MM.1S (cell line): Measurements from ENCODE around the gene GOLGA8K.
"Not testable (repeated sequence)": the region's sequence is repeated elsewhere in the genome, so short reads cannot be mapped to it uniquely, and the experiment has no call there.

Experiments used
- DNase-seq: peaks from one replicate; pipeline ENCODE4 v3.0.0-alpha.2; 2015
- H2AFZ ChIP-seq: fragments of 300-600 bp; sonication (generic); 2 replicates; pipeline ENCODE4 v1.6.0; 2016; ENCODE audit warnings: antibody characterized with exemption, low read length
- H3F3A ChIP-seq: fragments of 300-600 bp; sonication (generic); 2 replicates; pipeline ENCODE4 v1.6.1; 2016; ENCODE audit warnings: mild to moderate bottlenecking, antibody characterized with exemption, low read length, moderate library complexity, mixed read lengths; ENCODE audit not compliant: insufficient read depth
- H3K27ac ChIP-seq: fragments of 300-600 bp; sonication (generic); 2 replicates; pipeline ENCODE4 v1.5.1; 2016; ENCODE audit warnings: mild to moderate bottlenecking, low read length
- H3K27me3 ChIP-seq: fragments of 300-600 bp; sonication (generic); replicated peaks from 2 replicates; pipeline ENCODE4 v1.6.0; 2016; ENCODE audit warnings: low read length; ENCODE audit not compliant: insufficient read depth
- H3K36me3 ChIP-seq: fragments of 300-600 bp; sonication (generic); replicated peaks from 2 replicates; pipeline ENCODE4 v1.6.1; 2016; ENCODE audit warnings: mild to moderate bottlenecking, low read length, mixed read lengths; ENCODE audit not compliant: insufficient read depth
- H3K4me1 ChIP-seq: fragments of 300-600 bp; sonication (generic); 2 replicates; pipeline ENCODE4 v1.6.1; 2016; ENCODE audit warnings: low read length, mixed read lengths
- H3K4me2 ChIP-seq: fragments of 300-600 bp; sonication (generic); 2 replicates; pipeline ENCODE4 v1.6.0; 2016; ENCODE audit warnings: low read depth, low read length
- H3K4me3 ChIP-seq: fragments of 300-600 bp; sonication (generic); 2 replicates; pipeline ENCODE4 v1.5.1; 2016; ENCODE audit warnings: low read length, mixed read lengths
- H3K79me2 ChIP-seq: fragments of 300-600 bp; sonication (generic); 2 replicates; pipeline ENCODE4 v1.6.1; 2016; ENCODE audit warnings: mixed run types, low read length, mixed read lengths
- H3K9ac ChIP-seq: fragments of 300-600 bp; sonication (generic); 2 replicates; pipeline ENCODE4 v1.6.1; 2016; ENCODE audit warnings: low read length, mixed read lengths
- H3K9me2 ChIP-seq: fragments of 300-600 bp; sonication (generic); replicated peaks from 2 replicates; pipeline ENCODE4 v1.6.1; 2016; ENCODE audit warnings: mild to moderate bottlenecking, low read length, mixed read lengths; ENCODE audit not compliant: insufficient read depth
- H3K9me3 ChIP-seq: fragments of 300-600 bp; sonication (generic); replicated peaks from 2 replicates; pipeline ENCODE4 v1.6.1; 2016; ENCODE audit warnings: mild to moderate bottlenecking, low read length, mixed read lengths; ENCODE audit not compliant: insufficient read depth
- H4K20me1 ChIP-seq: fragments of 300-600 bp; sonication (generic); 2 replicates; pipeline ENCODE4 v1.6.1; 2016; ENCODE audit warnings: mild to moderate bottlenecking, low read length, moderate library complexity, mixed read lengths; ENCODE audit not compliant: insufficient read depth

The GOLGA8K gene, protein sequence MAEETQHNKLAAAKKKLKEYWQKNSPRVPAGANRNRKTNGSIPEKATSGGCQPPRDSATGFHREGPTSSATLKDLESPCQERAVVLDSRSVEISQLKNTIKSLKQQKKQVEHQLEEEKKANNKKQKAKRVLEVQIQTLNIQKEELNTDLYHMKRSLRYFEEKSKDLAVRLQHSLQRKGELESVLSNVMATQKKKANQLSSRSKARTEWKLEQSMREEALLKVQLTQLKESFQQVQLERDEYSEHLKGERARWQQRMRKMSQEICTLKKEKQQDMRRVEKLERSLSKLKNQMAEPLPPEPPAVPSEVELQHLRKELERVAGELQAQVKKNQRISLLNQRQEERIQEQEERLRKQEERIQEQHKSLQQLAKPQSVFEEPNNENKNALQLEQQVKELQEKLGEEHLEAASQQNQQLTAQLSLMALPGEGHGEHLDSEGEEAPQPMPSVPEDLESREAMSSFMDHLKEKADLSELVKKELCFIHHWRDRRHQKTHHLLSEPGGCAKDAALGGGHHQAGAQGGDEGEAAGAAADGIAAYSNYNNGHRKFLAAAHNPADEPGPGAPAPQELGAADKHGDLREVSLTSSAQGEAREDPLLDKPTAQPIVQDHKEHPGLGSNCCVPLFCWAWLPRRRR

DNA sequence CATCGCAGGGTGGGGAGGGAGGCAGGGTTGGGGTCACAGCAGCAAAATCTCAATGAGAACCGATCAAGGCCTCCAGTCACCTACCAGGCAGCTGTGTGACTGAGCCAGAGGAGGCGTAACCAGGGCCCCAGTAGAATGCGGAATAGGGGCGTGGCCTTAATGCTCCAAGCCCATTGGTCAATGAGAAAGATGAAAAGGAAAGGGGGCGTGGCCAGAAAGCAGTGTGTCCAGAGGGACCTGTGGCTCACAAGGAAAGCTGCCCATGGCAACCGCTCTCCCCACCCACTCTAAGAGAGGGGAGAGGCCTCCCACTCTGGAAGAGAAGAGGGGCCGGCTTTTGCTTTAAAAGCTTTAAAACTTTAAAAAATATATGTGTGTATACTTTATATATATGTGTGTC lies at the start of gene GOLGA8K:
Gene GOLGA8K (minus strand): TSS at position 101 of the 400 bp plus-strand sequence. CDS start 98 bp downstream, at position 3.
- H3K27ac ChIP-seq, H2AFZ ChIP-seq, H3K36me3 ChIP-seq, H3K9me2 ChIP-seq, DNase-seq, H3K27me3 ChIP-seq, H4K20me1 ChIP-seq, H3K4me1 ChIP-seq, H3K9me3 ChIP-seq, H3K79me2 ChIP-seq, H3K4me3 ChIP-seq, H3K9ac ChIP-seq, H3K4me2 ChIP-seq, H3F3A ChIP-seq: not testable (repeated sequence)

DNA sequence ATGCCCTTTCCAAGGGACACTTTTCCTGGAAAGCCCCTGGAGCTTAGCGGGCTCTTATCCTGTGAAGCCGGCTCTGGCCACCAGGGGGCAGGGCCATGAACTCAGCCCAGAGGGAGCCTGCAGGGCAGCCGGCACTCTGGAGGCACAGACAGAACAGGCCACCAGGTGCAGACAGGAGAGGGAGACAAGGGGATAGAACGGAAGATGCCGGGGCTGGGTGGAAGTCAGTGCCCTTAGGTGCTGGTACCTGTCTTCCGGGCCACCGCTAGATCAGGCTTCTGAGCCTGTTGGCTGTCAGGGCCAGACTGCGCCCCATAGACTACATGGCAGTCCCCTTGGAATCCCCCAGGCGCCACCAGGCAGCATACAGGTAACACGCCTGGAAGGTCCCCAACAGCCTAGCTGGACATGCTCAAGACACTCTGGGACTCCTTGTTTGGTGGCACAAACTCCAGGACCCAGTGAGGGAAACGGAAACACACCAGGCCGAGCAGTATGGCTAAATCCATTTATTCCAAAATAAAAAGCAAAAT lies 37.4 kb upstream of the GOLGA8K start:
- H3K9me3 ChIP-seq, H3K9me2 ChIP-seq, H3K27me3 ChIP-seq, H3K9ac ChIP-seq, H3K4me1 ChIP-seq, H3K79me2 ChIP-seq, H3K4me2 ChIP-seq, H3K4me3 ChIP-seq, H4K20me1 ChIP-seq, H2AFZ ChIP-seq, DNase-seq, H3K36me3 ChIP-seq, H3K27ac ChIP-seq, H3F3A ChIP-seq: not testable (repeated sequence)

DNA sequence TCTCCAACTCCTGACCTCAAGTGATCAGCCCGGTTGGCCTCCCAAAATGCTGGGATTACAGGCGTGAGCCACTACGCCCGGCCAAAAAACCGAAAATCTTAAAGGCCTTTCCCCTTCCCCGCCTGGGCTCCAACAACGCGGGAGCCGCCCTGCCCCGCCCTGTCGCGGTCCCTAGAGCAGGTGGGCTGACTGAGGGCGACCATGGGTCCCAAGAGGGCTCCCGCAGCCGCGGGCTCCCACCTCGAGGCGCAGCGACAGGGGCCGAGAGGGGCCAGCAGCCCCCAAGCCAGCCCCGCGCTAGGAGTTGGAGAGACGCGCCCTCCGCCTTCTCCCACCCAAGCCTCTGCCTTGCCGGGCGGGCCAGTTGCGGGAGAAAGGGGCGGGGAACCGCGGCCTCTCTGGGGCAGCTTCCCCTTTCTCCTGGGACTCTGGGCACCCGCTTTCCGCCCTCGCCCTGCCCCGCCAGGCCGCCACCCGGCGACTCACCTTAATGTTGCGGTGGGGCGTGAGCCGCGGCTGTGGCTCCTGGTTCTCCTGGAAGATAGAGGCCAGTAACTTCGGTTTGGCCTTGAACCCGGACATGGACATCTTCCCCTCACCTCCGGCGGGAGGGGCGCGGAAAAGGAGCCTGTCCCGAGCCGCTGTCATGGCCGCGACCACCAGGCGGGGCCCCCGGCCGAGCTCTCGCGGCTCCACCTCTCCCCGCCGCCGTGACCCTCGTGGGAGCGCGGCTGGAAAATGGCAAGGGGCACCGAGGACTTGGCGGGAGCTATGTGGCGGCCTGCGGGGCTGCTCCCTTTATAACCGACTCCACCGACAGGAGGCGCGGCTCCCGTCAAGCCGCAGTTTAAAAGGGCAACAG lies 31.2 kb upstream of the GOLGA8K start:
- H3K4me3 ChIP-seq, H3K36me3 ChIP-seq, H3K27ac ChIP-seq, H4K20me1 ChIP-seq, H3K9me2 ChIP-seq, H3K4me1 ChIP-seq, H2AFZ ChIP-seq, H3K27me3 ChIP-seq, DNase-seq, H3F3A ChIP-seq, H3K79me2 ChIP-seq, H3K9ac ChIP-seq, H3K9me3 ChIP-seq, H3K4me2 ChIP-seq: not testable (repeated sequence)

DNA sequence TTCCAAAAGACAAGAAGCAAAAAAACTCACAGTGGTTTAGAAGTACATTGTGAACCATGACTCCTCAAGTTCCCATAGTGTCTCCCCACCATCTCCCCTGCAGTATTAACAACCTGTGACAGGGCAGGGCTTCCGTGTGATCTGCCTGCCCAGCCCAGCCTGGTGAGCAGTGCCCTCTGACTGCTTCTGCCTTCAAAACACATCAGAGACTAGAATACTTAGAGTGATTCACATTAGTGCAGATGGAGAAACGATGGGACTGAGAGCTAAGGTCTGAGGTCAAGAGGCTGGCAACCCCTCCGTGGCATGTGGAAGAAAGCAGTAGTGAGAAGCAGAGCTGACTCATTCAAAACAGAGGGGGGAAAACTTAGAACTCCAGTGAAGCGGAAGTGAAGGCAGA lies 24.5 kb upstream of the GOLGA8K start:
- not testable (repeated sequence) for H3K79me2 ChIP-seq, H3K27me3 ChIP-seq, H3F3A ChIP-seq, H3K4me1 ChIP-seq, H3K27ac ChIP-seq, DNase-seq, H4K20me1 ChIP-seq, H3K4me3 ChIP-seq, H3K9me3 ChIP-seq, H3K4me2 ChIP-seq, H3K9ac ChIP-seq, H3K9me2 ChIP-seq, H3K36me3 ChIP-seq, H2AFZ ChIP-seq

DNA sequence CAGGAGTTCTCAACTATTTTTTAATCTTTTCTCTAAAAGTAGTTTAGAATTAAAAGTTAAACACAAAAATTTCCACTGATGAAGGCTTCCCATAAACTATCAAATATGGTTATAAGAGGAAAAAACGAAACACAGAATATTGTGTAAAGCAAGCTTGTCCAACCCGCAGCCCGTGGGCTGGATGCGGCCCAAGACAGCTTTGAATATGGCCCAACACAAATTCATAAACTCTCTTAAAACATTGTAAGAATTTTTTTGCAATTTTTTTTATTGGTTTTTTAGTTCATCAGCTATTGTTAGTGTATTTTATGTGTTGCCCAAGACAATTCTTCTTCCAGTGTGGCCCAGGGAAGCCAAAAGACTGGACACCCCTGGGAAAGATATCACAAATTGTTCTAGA lies 23.4 kb upstream of the GOLGA8K start:
- H3K9me3 ChIP-seq, H3K36me3 ChIP-seq, H3K27ac ChIP-seq, H3K9ac ChIP-seq, H3K27me3 ChIP-seq, H3K79me2 ChIP-seq, DNase-seq, H3K4me3 ChIP-seq, H4K20me1 ChIP-seq, H3K4me1 ChIP-seq, H3F3A ChIP-seq, H3K9me2 ChIP-seq, H2AFZ ChIP-seq, H3K4me2 ChIP-seq: not testable (repeated sequence)

DNA sequence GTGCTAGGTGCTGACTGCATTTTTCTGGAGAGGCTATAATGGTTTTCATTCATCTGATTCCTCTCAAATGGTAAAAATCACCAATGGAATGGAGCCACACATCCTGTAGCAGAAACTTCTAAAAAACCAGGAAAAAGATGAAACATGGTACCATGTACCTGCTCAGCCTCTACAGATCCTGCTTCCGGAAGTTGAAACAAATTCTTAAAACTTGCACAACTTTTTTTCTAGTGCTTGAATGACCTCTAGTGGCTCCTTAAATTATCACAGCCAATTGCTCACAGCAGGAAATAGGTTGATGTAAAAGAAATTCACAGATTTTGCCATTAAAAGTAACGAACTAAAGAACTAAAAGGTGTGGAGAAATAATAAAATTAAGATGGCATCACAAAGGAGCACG lies 4.8 kb upstream of the GOLGA8K start:
- not testable (repeated sequence) for H2AFZ ChIP-seq, H3K4me2 ChIP-seq, H3K9me2 ChIP-seq, H3K9ac ChIP-seq, H3K4me1 ChIP-seq, H3K9me3 ChIP-seq, H3F3A ChIP-seq, DNase-seq, H3K27ac ChIP-seq, H3K36me3 ChIP-seq, H3K79me2 ChIP-seq, H4K20me1 ChIP-seq, H3K27me3 ChIP-seq, H3K4me3 ChIP-seq

DNA sequence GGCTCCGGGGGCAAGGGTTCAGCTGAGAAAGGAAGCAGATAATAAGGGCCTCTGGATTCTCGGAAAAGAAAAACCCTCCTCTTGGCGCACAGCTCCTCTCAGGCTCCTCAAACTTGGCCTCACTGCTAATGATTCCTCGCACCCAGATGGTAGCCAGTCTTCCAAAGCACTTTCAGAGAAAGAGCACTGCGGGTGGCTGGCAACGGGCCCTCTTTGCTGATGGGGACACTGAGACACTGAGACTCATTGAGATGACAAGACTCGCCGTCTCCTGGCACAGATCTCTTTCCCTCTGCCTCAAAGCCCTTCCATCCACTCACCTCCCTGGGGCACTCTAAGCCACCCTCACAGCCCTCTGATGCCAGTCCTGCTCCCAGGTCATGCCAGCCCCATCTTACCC lies 6.6 kb downstream of the GOLGA8K start:
- H2AFZ ChIP-seq, H3K4me1 ChIP-seq, H3K27me3 ChIP-seq, H3K4me2 ChIP-seq, H4K20me1 ChIP-seq, H3K4me3 ChIP-seq, H3K36me3 ChIP-seq, H3K9me3 ChIP-seq, H3K27ac ChIP-seq, H3K9me2 ChIP-seq, H3K79me2 ChIP-seq, H3F3A ChIP-seq, H3K9ac ChIP-seq, DNase-seq: not testable (repeated sequence)
